ENCODE data around the gene PRKCD.

The PRKCD gene

DNA sequence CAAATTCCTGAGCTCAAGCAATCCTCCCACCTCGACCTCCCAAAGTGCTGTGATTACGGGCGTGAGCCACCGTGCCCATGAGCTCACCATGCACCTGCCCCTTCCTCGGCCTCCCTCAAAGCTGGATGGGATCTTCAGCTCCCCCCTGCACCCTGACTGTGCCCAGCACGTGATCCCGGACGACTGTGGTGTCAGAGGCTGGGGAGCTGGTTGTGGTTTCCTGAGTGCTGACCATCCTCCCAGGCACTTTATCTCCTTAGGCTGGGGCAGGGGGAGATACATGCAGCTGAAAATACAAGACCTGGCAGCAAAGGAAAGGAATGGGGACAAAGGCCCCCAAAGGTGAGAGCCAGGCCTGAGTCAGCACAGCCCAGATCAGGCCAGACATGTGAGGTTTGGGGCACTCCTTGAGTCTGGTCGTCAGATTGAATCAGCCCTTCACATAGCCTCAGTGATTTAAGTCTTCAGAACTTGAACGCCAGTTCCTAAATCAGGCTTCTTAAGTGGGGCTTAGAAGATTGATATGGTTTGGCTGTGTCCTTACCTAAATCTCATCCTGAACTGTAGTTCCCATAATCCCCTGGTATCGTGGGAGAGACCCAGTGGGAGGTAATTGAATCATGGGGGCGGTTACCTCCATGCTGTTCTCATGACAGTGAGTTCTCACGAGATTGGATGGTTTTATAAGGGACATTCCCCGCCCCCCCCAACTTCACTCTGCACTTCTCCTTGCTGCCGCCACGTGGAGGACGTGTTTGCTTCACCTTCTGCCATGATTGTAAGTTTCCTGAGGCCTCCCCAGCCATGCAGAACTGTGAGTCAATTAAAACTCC lies 35.8 kb downstream of the PRKCD start:
- Mint-ChIP-seq H3K4me1 (peaks cover 15% of the 10 kb centered on the region), H3K4me3 (no peak overlapping the region), H3K36me3 (peaks cover 17% of the 10 kb centered on the region), H3K9me3 (no peaks in the 10 kb centered on the region), H3K27ac (no peak overlapping the region)
- no peak for DNase-seq (ENCODE audit: low spot score in 2 of 2)
- peak; percentile 67 for ATAC-seq

DNA sequence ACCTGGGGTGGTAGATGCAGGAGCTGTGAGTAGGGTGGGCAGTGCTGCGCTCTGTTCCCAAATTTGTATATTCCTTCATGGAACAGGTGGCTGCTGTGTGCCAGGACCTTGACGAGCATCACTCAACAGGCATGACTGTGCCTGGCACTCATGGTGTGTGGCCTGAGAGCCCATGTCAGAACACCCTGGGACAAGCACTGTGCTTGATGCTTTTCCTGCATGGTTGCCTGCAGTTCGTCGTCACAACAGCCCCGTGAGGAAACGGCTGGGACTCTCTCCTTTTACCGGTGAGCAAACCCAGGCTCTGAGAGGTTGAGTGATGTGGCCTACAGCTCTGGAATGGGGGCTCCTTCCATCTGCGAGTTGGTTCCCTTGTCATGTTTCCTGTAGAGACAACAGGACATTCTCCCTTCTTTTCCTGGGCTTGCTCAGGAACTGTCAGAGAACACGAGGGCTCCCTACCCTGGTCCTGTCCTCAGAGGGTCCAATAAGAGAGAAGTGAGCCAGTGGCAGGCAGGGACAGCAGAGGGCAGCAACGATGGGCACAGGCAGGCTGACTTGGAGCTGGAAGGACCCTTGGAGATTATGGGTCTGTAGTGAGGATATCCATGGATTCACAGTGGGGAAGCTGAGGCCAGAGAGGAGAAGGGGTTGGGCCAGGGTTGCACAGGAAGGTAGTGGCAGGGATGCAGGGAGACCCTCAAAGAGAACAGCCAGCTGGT lies 37.4 kb downstream of the PRKCD start:
- no peak overlapping the region for H3K4me3 Mint-ChIP-seq
- peak overlapping the region; percentile 7 for H3K27ac Mint-ChIP-seq
- no peak for ATAC-seq
- no peaks in the 10 kb centered on the region for H3K9me3 Mint-ChIP-seq
- DNase-seq (ENCODE audit: low spot score in 2 of 2), result no peak
- H3K4me1 Mint-ChIP-seq, result peaks cover 9% of the 10 kb centered on the region
- peaks cover 5% of the 10 kb centered on the region for H3K36me3 Mint-ChIP-seq

DNA sequence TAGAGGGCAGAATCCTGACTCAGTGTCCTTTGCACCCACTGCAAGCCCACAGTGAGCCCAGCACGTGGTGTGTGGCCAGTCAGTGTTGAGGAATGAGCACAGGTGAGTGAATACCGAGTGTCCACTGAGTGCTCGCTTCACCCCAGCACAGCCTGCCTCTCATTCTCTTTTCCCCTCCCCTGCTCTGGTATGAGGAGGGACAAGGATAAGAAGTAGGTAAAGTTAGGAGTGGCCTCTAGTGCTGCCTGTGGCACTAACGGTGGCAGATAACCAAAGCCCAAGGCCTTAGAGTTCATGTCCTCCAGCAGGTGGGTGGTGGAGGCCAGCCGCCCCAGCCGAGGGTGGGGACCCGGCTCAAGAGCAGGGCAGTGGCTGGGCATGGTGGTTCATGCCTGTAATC lies 38.0 kb downstream of the PRKCD start:
- Mint-ChIP-seq H3K4me1 (peaks cover 9% of the 10 kb centered on the region), H3K27ac (peak overlapping the region; percentile 7), H3K36me3 (peaks cover 5% of the 10 kb centered on the region), H3K4me3 (no peak overlapping the region), H3K9me3 (no peaks in the 10 kb centered on the region)
- DNase-seq (ENCODE audit: low spot score in 2 of 2) (no peak), ATAC-seq (no peak)

DNA sequence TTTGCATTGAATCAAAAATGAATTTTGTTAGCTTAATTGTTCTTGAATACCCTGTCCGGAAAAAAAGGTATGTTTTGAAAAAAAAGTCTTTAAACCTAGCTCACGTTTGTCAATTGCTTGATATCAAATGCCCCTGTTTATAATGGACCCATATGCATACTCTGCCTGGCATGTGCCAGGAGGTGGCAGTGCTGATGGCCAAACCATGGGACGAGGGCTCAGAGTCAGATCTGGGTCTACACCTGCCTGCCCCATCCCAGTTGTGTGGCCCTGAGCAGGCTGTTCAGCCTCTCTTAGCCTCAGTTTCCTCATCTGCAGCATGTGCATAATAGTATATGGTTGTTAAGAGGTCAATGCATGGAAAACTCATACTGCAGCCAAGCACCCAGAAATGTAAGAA lies 38.8 kb downstream of the PRKCD start:
- ATAC-seq (no peak), DNase-seq (ENCODE audit: low spot score in 2 of 2) (no peak)
- peaks cover 5% of the 10 kb centered on the region for H3K36me3 Mint-ChIP-seq
- H3K4me1 Mint-ChIP-seq, result peaks cover 9% of the 10 kb centered on the region
- H3K9me3 Mint-ChIP-seq, result no peaks in the 10 kb centered on the region
- no peak overlapping the region for H3K27ac Mint-ChIP-seq
- no peak overlapping the region for H3K4me3 Mint-ChIP-seq

DNA sequence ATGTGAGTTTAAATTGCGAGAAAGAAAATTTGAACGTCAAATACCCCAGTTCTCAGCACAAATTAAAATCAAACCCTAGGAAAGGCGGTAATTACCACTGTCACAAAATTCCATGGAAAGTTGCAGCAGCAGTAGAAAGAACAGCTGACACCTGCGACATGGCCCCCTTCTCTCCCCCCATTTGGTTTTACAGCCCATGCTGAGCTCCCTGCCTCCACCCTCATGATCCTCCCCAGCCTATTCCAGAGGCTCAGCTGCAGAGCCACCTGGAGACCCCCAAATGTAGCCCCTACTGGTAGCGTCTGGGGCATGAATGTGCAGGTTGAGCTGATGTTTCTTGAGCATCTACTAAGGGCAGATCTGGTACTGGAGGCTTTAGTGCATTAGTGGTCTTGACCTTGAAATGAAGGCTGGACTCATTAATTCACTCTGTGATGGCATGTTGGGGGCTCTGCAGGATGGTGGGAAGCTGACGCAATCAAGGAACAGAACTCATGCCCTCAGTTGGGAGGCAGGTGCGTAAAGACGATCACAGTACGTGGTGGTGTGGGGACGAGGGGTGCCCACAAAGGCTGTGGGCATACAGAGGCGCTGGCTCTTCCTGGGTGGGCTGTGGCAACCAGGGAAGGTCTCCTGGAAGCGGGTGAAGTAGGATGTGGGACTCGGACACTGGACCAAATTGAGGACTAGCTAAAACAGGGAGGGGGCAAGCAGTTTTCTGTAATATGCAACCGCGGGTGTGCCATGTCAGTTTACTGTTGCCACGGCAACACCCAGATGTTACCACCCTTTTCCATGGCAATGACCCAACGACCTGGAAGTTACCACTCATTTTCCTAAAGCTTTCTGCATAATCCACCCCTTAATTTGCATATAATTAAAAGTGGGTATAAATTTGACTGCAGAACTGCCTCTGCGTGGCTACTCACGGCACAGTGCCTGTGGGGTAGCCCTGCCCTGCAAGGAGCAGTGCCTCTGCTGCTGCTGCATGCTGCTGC lies 39.8 kb downstream of the PRKCD start:
- Mint-ChIP-seq H3K27ac (no peak overlapping the region), H3K4me3 (no peak overlapping the region), H3K9me3 (no peaks in the 10 kb centered on the region), H3K36me3 (no peaks in the 10 kb centered on the region), H3K4me1 (no peaks in the 10 kb centered on the region)
- no peak for ATAC-seq
- DNase-seq (ENCODE audit: low spot score in 2 of 2), result no peak

DNA sequence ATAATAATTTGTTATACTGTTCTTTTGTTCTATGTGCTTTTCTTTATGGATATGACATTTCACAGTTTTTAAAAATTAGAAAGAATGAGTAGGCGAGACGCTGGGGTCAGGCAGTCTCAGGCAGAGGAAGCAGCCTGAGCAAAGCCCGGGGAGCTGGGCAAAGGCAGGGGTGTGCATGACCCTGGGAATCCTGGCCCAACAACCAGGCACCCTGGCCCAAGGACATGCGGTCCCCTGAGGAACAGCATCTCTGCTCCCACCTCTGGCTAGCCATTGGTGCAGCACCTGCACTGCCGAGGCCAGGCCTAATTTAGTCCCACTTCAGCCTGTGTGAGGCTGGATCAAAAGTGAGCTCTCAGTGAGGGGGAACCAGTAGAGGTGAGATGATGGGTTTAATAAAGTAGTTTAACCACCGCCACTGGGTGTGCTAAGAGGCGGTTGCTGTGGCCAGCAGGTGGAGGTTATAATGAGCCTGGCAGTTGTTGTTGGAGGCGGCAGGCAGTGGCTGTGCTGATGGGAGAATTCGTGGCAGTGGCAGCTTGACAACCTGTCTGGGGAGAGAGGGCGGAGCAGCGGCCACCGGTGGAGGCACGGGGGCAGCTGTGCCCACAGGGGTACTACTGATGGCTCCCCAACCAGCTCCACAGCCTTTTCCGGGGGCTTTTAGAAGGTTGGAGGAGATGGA lies 41.5 kb downstream of the PRKCD start:
- ATAC-seq, result no peak
- DNase-seq (ENCODE audit: low spot score in 2 of 2), result no peak
- Mint-ChIP-seq H3K27ac (peak overlapping the region; percentile 68), H3K36me3 (no peaks in the 10 kb centered on the region), H3K4me3 (no peak overlapping the region), H3K4me1 (no peaks in the 10 kb centered on the region), H3K9me3 (no peaks in the 10 kb centered on the region)

DNA sequence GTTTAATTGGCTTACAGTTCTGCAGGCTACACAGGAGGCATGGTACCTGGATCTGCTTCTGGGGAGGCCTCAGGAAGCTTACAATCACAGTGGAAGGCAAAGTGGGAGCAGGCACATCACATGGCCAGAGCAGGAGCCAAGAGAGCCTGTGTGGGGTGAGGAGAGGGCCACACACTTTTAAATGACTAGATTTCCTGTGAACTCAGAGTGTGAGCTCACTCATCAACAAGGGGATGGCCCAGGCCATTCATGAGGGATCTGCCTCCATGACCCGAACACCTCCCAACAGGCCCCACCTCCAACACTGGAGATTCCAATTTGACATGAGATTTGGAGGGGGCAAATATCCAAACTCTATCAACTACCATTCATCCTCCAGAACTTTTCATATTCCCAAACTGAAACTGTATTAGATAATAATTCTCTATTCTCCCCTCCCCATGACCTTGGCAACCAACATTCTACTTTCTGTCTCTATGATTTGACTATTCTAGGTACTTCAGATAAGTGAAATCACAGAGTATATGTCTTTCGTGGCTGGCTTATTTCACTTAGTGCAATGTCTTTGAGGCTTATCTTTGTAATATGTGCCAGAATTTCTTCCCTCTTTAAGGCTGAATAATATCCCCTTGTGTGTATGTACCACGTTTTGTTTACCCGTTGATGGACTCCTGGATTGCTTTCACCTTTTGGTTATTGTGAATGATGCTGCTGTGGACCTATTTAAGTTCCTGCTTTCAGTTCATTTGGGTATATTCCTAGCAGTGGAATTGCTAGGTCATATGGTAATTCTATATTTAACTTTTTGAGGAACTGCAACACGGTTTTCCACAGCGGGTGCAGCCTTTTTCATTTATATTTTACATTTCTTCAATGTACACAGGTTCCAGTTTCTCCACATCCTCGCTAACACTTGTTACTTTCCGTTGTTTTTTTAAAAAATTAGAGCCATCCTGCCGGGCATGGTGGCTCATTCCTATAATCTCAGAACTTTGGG lies 51.0 kb downstream of the PRKCD start:
- Mint-ChIP-seq H3K27ac (no peak overlapping the region), H3K9me3 (peaks cover 3% of the 10 kb centered on the region), H3K36me3 (no peaks in the 10 kb centered on the region), H3K4me3 (no peak overlapping the region), H3K4me1 (no peaks in the 10 kb centered on the region)
- DNase-seq (ENCODE audit: low spot score in 2 of 2), result no peak
- peak; percentile 85 for ATAC-seq

DNA sequence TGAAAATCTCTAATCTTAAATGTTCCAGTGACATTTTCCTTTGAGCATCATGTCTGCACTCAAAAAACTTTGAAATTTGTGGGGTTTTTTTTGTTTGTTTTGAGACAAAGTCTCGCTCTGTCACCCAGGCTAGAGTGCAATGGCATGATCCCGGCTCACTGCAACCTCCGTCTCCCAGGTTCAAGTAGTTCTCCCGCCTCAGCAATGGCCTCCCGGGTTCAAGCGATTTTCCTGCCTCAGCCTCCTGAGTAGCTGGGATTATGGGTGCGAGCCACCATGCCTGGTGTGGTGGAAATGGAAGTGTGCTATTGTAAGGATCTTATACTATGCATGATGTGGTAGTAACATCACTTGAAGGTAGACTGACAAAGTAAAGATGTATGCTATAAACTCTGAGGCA lies 52.3 kb downstream of the PRKCD start:
- Mint-ChIP-seq H3K27ac (no peak overlapping the region), H3K4me1 (no peaks in the 10 kb centered on the region), H3K9me3 (peaks cover 3% of the 10 kb centered on the region), H3K36me3 (no peaks in the 10 kb centered on the region), H3K4me3 (no peak overlapping the region)
- DNase-seq (ENCODE audit: low spot score in 2 of 2) (no peak), ATAC-seq (no peak)

DNA sequence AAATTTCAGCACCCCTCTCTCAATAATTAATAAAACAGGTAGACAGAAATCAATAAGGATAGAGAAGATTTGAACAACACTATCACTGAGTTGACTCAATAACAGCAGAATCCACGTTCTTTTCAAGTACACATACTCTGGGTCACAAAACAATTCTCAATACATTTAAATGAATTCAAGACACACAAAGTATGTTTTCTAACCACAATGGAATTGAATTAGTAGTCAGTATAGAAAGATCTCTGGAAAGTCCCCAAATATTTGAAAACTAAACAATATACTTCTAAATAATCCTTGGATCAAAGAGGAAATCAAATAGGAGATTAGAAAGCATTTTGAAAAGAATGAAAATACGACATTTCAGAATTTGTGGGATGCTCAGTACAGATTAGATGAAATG lies 54.8 kb downstream of the PRKCD start:
- Mint-ChIP-seq H3K27ac (no peak overlapping the region), H3K4me1 (peaks cover 7% of the 10 kb centered on the region), H3K4me3 (no peak overlapping the region), H3K36me3 (no peaks in the 10 kb centered on the region), H3K9me3 (no peaks in the 10 kb centered on the region)
- no peak for ATAC-seq
- no peak for DNase-seq (ENCODE audit: low spot score in 2 of 2)

DNA sequence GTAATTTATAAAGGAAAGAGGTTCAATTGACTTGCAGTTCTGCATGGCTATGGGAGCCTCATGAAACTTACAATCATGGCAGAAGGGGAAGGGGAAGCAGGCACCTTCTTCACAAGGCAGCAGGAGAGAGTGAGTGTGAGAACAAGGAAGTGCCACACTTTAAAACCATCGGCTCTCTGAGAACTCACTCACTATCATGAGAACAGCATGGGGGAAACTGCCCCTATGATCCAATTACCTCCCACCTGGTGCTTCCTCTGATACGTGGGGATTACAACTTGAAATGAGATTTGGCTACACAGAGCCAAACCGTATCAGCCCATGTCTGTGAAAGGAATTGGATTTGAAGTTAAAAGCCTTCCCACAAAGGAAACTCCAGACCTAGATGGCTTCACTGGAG lies 55.7 kb downstream of the PRKCD start:
- Mint-ChIP-seq H3K9me3 (no peaks in the 10 kb centered on the region), H3K27ac (no peak overlapping the region), H3K4me3 (no peak overlapping the region), H3K36me3 (no peaks in the 10 kb centered on the region), H3K4me1 (peaks cover 7% of the 10 kb centered on the region)
- ATAC-seq, result no peak
- no peak for DNase-seq (ENCODE audit: low spot score in 2 of 2)

DNA sequence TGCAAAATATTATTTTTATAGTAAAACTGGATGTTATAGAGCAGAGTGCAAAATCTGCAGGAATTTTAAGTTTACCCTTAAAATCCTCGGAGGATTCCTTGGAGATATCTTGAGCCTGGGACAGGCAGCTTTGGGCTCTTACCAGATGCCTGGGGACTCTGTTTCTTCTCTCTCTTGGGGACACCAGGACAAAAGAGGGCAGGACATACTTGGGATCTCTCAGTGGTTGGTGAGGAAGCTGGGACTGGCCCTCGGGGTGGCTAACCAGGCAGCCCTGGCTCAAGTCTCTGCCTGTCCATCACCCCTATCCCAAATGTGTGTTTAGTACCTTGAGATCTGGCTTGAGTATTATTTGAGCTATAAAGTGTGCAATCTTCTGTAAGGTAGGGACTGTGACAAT lies 56.2 kb downstream of the PRKCD start:
- no peaks in the 10 kb centered on the region for H3K36me3 Mint-ChIP-seq

DNA sequence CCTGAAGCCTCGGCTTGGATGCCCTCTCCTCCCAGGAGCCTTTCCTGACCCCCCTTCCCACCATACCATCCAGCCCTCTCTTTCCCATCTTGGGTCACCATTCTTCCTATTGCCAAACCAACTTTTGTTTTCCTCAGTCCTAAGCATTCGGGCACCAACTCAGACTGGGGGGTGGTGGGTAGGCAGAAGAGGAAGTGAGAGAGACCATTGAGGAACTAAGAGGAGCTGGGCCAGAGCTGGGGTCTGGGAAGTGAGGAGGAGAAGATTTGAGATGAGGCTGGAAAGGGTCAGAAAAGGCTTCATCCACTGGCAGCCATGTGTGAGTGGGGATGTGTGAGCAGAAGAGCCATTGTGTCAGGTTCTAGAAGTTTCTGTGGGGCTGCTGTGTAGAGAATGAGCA lies 57.1 kb downstream of the PRKCD start:
- no peak for DNase-seq (ENCODE audit: low spot score in 2 of 2)

More for the DNA sequence above, 56.2 kb downstream of the PRKCD start:
- Mint-ChIP-seq H3K4me1 (peaks cover 7% of the 10 kb centered on the region), H3K27ac (no peak overlapping the region), H3K4me3 (no peak overlapping the region), H3K9me3 (no peaks in the 10 kb centered on the region)
- ATAC-seq, result no peak
- DNase-seq (ENCODE audit: low spot score in 2 of 2), result no peak

DNA sequence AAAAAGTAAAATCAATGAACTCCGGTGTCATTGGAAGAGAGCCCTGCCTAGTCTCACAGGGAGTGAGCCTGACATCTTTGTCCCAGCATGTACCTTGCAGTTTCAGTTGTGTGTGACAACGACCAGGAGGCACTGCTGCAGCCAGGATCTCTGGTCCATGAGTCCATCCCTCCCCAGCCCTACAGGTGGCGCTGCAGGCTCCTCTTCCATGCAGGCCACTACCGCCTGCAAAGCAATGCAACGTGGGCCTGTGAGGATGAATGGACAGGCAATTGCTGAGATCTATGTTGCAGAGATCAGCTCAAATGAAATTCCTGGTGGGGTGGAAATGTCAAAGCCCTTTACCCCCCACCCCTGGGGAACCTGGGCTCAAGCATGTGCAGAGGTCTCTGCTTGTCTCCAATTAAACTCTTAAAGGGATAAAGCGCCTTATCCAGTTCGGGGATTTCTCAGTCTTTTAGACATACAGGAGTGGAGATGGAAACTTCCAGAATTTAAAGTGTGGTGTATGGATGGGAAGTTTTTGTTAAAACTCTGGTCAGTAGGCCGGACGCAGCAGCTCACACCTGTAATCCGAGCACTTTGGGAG lies 59.0 kb downstream of the PRKCD start:
- Mint-ChIP-seq H3K27ac (no peak overlapping the region), H3K36me3 (peaks cover 10% of the 10 kb centered on the region), H3K4me3 (no peak overlapping the region), H3K9me3 (no peaks in the 10 kb centered on the region), H3K4me1 (peaks cover 7% of the 10 kb centered on the region)
- ATAC-seq, result peak; percentile 85
- peak; percentile 75 to 90 for DNase-seq (ENCODE audit: low spot score in 2 of 2)

More for the DNA sequence above, 57.1 kb downstream of the PRKCD start:
- peaks cover 7% of the 10 kb centered on the region for H3K4me1 Mint-ChIP-seq
- no peaks in the 10 kb centered on the region for H3K36me3 Mint-ChIP-seq
- H3K4me3 Mint-ChIP-seq, result no peak overlapping the region
- H3K27ac Mint-ChIP-seq, result no peak overlapping the region
- no peaks in the 10 kb centered on the region for H3K9me3 Mint-ChIP-seq
- ATAC-seq, result no peak

Measured in stimulated activated effector memory CD8-positive, alpha-beta T cell treated with anti-CD3 and anti-CD28 coated beads, Interleukin-12 subunit alpha, Interleukin-12 subunit beta, amount 100 ng/mL, for 72 hours (primary cell).